Measurements from ENCODE around the gene OR4D2. TPM values are rescaled to one million over a fixed set of nuclear protein-coding genes. Genes with fewer than 3 reads are reported as not detected.

Gene OR4D2
- total and polyA plus RNA-seq, 2 of the 13 experiments (the other 11 are each of a cell fraction or from before 2014, with no cell fraction given), result not detected

DNA sequence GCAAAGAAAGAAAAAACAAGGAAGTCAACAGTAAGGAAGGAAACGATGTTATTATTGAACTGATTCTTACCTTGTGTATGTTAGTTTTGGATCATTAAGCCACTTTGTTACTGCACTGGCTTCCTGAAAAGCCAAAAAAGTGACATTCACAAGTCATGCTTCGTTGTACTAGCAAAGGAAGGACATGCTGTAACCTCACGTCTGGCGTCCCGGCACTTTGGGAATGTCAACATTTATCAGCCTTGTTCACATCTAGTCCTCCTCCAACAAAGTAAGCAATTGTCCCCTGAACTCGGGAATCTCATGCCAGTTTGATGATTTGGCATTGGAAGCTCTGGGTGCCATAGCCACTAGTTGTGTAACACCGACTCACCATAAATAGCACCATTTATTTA lies 53.0 kb downstream of the OR4D2 start (continued):
- peak; percentile 30; the same call in 1 of the 2 replicates for TF ChIP-seq SAP130 (CRISPR knock-in tag; IDR thresholded peaks at IDR 0.05; ENCODE audit: low read depth)
- 0 out of 2 replicates have a peak, but pooled peaks have one; percentile 5 for TF ChIP-seq ZMYM2 (CRISPR knock-in tag; IDR thresholded peaks at IDR 0.05)
- no peak for TF ChIP-seq ZNF496 (CRISPR knock-in tag; IDR thresholded peaks at IDR 0.05; ENCODE audit: insufficient replicate concordance)
- TF ChIP-seq TOPORS (CRISPR knock-in tag; IDR thresholded peaks at IDR 0.05), result no peak

Other genes with a start within 250 kb of the OR4D2 start
- gene CUEDC1, start 211.6 kb upstream of the OR4D2 start, total RNA-seq (2016; rRNA removed; fragmentation: Illumina TruSeq; extraction: Trizol), result 4.2 and 7.4 TPM in 2 replicates
- 12.9 and 14.4 TPM in 2 replicates for gene CUEDC1, start 211.6 kb upstream of the OR4D2 start, polyA plus RNA-seq (2011; rRNA removed)
- gene VEZF1, start 178.7 kb upstream of the OR4D2 start, total RNA-seq (2016; rRNA removed; fragmentation: Illumina TruSeq; extraction: Trizol), result 45.9 and 48.0 TPM in 2 replicates
- gene VEZF1, start 178.7 kb upstream of the OR4D2 start, polyA plus RNA-seq (2011; rRNA removed), result 41.3 and 49.7 TPM in 2 replicates
- gene SRSF1, start 159.7 kb upstream of the OR4D2 start, total RNA-seq (2016; rRNA removed; fragmentation: Illumina TruSeq; extraction: Trizol), result 445 and 520 TPM in 2 replicates
- 142 and 144 TPM in 2 replicates for gene SRSF1, start 159.7 kb upstream of the OR4D2 start, polyA plus RNA-seq (2011; rRNA removed)
- 29.0 and 34.8 TPM in 2 replicates for gene DYNLL2, start 83.6 kb upstream of the OR4D2 start, total RNA-seq (2016; rRNA removed; fragmentation: Illumina TruSeq; extraction: Trizol)
- 9.5 and 10.5 TPM in 2 replicates for gene DYNLL2, start 83.6 kb upstream of the OR4D2 start, polyA plus RNA-seq (2011; rRNA removed)
- gene OR4D1, start 18.6 kb upstream of the OR4D2 start, total RNA-seq (2016; rRNA removed; fragmentation: Illumina TruSeq; extraction: Trizol), result not detected in 2 replicates
- not detected in 2 replicates for gene OR4D1, start 18.6 kb upstream of the OR4D2 start, polyA plus RNA-seq (2011; rRNA removed)
- not detected in 2 replicates for gene EPX, start 25.7 kb downstream of the OR4D2 start, total RNA-seq (2016; rRNA removed; fragmentation: Illumina TruSeq; extraction: Trizol)
- gene EPX, start 25.7 kb downstream of the OR4D2 start, polyA plus RNA-seq (2011; rRNA removed), result not detected in 2 replicates
- 24.8 and 26.3 TPM in 2 replicates for gene MKS1, start 52.3 kb downstream of the OR4D2 start, total RNA-seq (2016; rRNA removed; fragmentation: Illumina TruSeq; extraction: Trizol)
- gene MKS1, start 52.3 kb downstream of the OR4D2 start, polyA plus RNA-seq (2011; rRNA removed), result 16.1 and 21.3 TPM in 2 replicates
- gene LPO, start 71.6 kb downstream of the OR4D2 start, total RNA-seq (2016; rRNA removed; fragmentation: Illumina TruSeq; extraction: Trizol), result not detected in 2 replicates
- 0.03 TPM in 1 of 2 replicates, not detected in the other for gene LPO, start 71.6 kb downstream of the OR4D2 start, polyA plus RNA-seq (2011; rRNA removed)
- not detected in 2 replicates for gene MPO, start 114.0 kb downstream of the OR4D2 start, total RNA-seq (2016; rRNA removed; fragmentation: Illumina TruSeq; extraction: Trizol)
- gene MPO, start 114.0 kb downstream of the OR4D2 start, polyA plus RNA-seq (2011; rRNA removed), result not detected in 2 replicates
- not detected in 2 replicates for gene TSPOAP1, start 161.8 kb downstream of the OR4D2 start, total RNA-seq (2016; rRNA removed; fragmentation: Illumina TruSeq; extraction: Trizol)
- gene TSPOAP1, start 161.8 kb downstream of the OR4D2 start, polyA plus RNA-seq (2011; rRNA removed), result 0.25 TPM in 1 of 2 replicates, not detected in the other
- gene SUPT4H1, start 185.2 kb downstream of the OR4D2 start, total RNA-seq (2016; rRNA removed; fragmentation: Illumina TruSeq; extraction: Trizol), result 155 and 252 TPM in 2 replicates
- 231 and 244 TPM in 2 replicates for gene SUPT4H1, start 185.2 kb downstream of the OR4D2 start, polyA plus RNA-seq (2011; rRNA removed)

Data from HepG2 (cell line).